Thyroid gland (tissue), 4 donors: Measurements from ENCODE around the gene DOK7. TPM values are rescaled to one million over a fixed set of nuclear protein-coding genes. Genes with fewer than 3 reads are reported as not detected.

ENCODE experiments used
- DNase-seq, 2 donors: peaks; one replicate each; pipeline ENCODE4 v3.0.0-alpha.2; 2019
- H3K27ac ChIP-seq, 3 donors: fragments of 200-600 bp; sonication (generic); 1 replicate in 2 of 3; 2 replicates in 1 of 3; pipeline ENCODE4 v1.5.1; 2016 to 2019; ENCODE audit warnings: mild to moderate bottlenecking in 1 of 3, moderate library complexity in 1 of 3
- H3K27me3 ChIP-seq: fragments of 200-600 bp; sonication (generic); one replicate; pipeline ENCODE4 v1.5.1; 2019
- H3K36me3 ChIP-seq, 2 donors: fragments of 200-600 bp; sonication (generic); one replicate each; pipeline ENCODE4 v1.5.1; 2016 to 2019
- H3K4me1 ChIP-seq, 2 donors: fragments of 200-600 bp; sonication (generic); one replicate each; pipeline ENCODE4 v1.5.1; 2017 to 2019
- H3K4me3 ChIP-seq, 3 donors: fragments of 200-600 bp; sonication (generic); replicated peaks in 1 of 3; 1 replicate in 2 of 3; 2 replicates in 1 of 3; pipeline ENCODE4 v1.5.1; 2016; ENCODE audit warnings: mild to moderate bottlenecking in 1 of 3
- H3K9me3 ChIP-seq: fragments of 200-600 bp; sonication (generic); one replicate; pipeline ENCODE4 v1.5.1; 2017
- CTCF ChIP-seq, 6 experiments: fragments of 200-600 bp in 3 of 6; fragments of 450-650 bp in 3 of 6; sonication (generic) in 3 of 6; IDR thresholded peaks; one replicate each; pipeline ENCODE4 v1.5.1; 2016 to 2019; ENCODE audit warnings: antibody characterized with exemption in 6 of 6, mild to moderate bottlenecking in 2 of 6, inconsistent platforms in 1 of 6, moderate library complexity in 1 of 6
- POLR2A ChIP-seq, 2 donors: fragments of 450-650 bp; IDR thresholded peaks; one replicate each; pipeline ENCODE4 v1.6.1; 2017; ENCODE audit warnings: antibody characterized with exemption in 2 of 2, mild to moderate bottlenecking in 2 of 2, moderate library complexity in 1 of 2
- WGBS, 2 donors: methylation state at CpG; one replicate each; pipeline ENCODE4 v1.1.5; 2017; 5-methylcytosine and 5-hydroxymethylcytosine counted together
- intact Hi-C: fragments of 100-400 bp; cut with DNase I; formaldehyde crosslinking; loops from one replicate; pipeline ENCODE4 v1.15.1; 2023
- total RNA-seq, 4 donors: library from RNA; depleted of rRNA; stranded (reverse); fragments of >200 nt; gene quantifications; one replicate each; pipeline ENCODE4 v1.2.3, GENCODE V29; 2016

DOK7 gene
- total RNA-seq, 4 donors from 2014 or later: 0.25 to 2.7 (median 0.52) TPM

GRCh38 chr4:3493720-3494461 is 30.8 kb downstream of the DOK7 start:
- no peaks in the 10 kb centered on the region for H3K27me3 ChIP-seq
- H3K4me3 ChIP-seq: no peak overlapping the region
- intact Hi-C loops: no loop called here
- H3K4me1 ChIP-seq: no peaks in the 10 kb centered on the region
- no peak for TF ChIP-seq CTCF (IDR thresholded peaks at IDR 0.05)
- H3K27ac ChIP-seq: no peak overlapping the region
- 56 to 61% methylated on average over 9 to 12 of the region's 20 CpGs for WGBS, 2 donors
- H3K9me3 ChIP-seq: no peaks in the 10 kb centered on the region
- no peak for DNase-seq
- H3K36me3 ChIP-seq: no peaks in the 10 kb centered on the region

- intact Hi-C loops: no loop called here
- no peak for TF ChIP-seq POLR2A (IDR thresholded peaks at IDR 0.05)
- no peak for TF ChIP-seq CTCF (IDR thresholded peaks at IDR 0.05)
- Histone ChIP-seq H3K4me1 (no peaks in the 10 kb centered on the region), H3K4me3 (no peak overlapping the region), H3K27me3 (no peaks in the 10 kb centered on the region), H3K27ac (no peak overlapping the region), H3K36me3 (no peaks in the 10 kb centered on the region), H3K9me3 (no peaks in the 10 kb centered on the region)
- WGBS, 2 donors: 43 to 44% methylated on average over 9 of the region's 15 CpGs
- DNase-seq: no peak
These were observed 31.4 kb downstream of the DOK7 start for GRCh38 chr4:3494462-3494871.

GRCh38 chr4:3495204-3495975 is 32.3 kb downstream of the DOK7 start:
- Histone ChIP-seq H3K4me1 (no peaks in the 10 kb centered on the region), H3K4me3 (no peak overlapping the region), H3K27me3 (no peaks in the 10 kb centered on the region), H3K27ac (no peak overlapping the region), H3K9me3 (no peaks in the 10 kb centered on the region), H3K36me3 (no peaks in the 10 kb centered on the region)
- TF ChIP-seq POLR2A (IDR thresholded peaks at IDR 0.05) (no peak), CTCF (IDR thresholded peaks at IDR 0.05) (no peak)
- intact Hi-C loops: no loop called here
- WGBS, 2 donors: 73 to 80% methylated on average over 12 to 14 of the region's 28 CpGs
- no peak for DNase-seq

- Histone ChIP-seq H3K4me3 (no peak overlapping the region), H3K27ac (no peak overlapping the region), H3K4me1 (no peaks in the 10 kb centered on the region), H3K9me3 (no peaks in the 10 kb centered on the region), H3K36me3 (no peaks in the 10 kb centered on the region), H3K27me3 (no peaks in the 10 kb centered on the region)
- intact Hi-C loops: no loop called here
- TF ChIP-seq CTCF (IDR thresholded peaks at IDR 0.05) (no peak), POLR2A (IDR thresholded peaks at IDR 0.05) (no peak)
- 68 to 69% methylated on average over 6 to 10 of the region's 14 CpGs for WGBS, 2 donors
- no peak for DNase-seq
These were observed 32.9 kb downstream of the DOK7 start for GRCh38 chr4:3496021-3496420.

GRCh38 chr4:3497095-3497494 is 34.0 kb downstream of the DOK7 start:
- no peak for TF ChIP-seq CTCF (IDR thresholded peaks at IDR 0.05)
- TF ChIP-seq POLR2A (IDR thresholded peaks at IDR 0.05): no peak
- H3K4me3 ChIP-seq: no peak overlapping the region
- H3K36me3 ChIP-seq: no peaks in the 10 kb centered on the region
- WGBS, 2 donors: 92 to 93% methylated on average over 6 of the region's 6 CpGs
- H3K27me3 ChIP-seq: no peaks in the 10 kb centered on the region
- H3K27ac ChIP-seq: no peak overlapping the region
- no peak for DNase-seq
- intact Hi-C loops: no loop called here
- H3K4me1 ChIP-seq: no peaks in the 10 kb centered on the region
- no peaks in the 10 kb centered on the region for H3K9me3 ChIP-seq
